Measurements from ENCODE around the gene NHEJ1. TPM values are rescaled to one million over a fixed set of nuclear protein-coding genes. Genes with fewer than 3 reads are reported as not detected.

The NHEJ1 gene
- total and polyA plus RNA-seq, 2 of the 13 experiments (the other 11 are each of a cell fraction or from before 2014, with no cell fraction given) = 30.0 to 30.7 TPM

- no peak for TF ChIP-seq SP1 (IDR thresholded peaks at IDR 0.05)
- TF ChIP-seq SP1 (CRISPR knock-in tag; IDR thresholded peaks at IDR 0.05) = peak; percentile 73
- TF ChIP-seq ZNF670 (CRISPR knock-in tag; IDR thresholded peaks at IDR 0.05; ENCODE audit: borderline replicate concordance) = peak; percentile 88; the same call in 1 of the 2 replicates
- no peak for TF ChIP-seq MIXL1 (CRISPR knock-in tag; IDR thresholded peaks at IDR 0.05)
- TF ChIP-seq SP5 (CRISPR knock-in tag; IDR thresholded peaks at IDR 0.05; ENCODE audit: borderline replicate concordance, low read depth) = peak; percentile 73
- TF ChIP-seq ZFP91 (CRISPR knock-in tag; IDR thresholded peaks at IDR 0.05; ENCODE audit: borderline replicate concordance) = peak; percentile 74; the same call in 1 of the 2 replicates
- no peak for TF ChIP-seq ZNF510 (CRISPR knock-in tag; IDR thresholded peaks at IDR 0.05; ENCODE audit: low read depth)
- TF ChIP-seq, protein P1, sequence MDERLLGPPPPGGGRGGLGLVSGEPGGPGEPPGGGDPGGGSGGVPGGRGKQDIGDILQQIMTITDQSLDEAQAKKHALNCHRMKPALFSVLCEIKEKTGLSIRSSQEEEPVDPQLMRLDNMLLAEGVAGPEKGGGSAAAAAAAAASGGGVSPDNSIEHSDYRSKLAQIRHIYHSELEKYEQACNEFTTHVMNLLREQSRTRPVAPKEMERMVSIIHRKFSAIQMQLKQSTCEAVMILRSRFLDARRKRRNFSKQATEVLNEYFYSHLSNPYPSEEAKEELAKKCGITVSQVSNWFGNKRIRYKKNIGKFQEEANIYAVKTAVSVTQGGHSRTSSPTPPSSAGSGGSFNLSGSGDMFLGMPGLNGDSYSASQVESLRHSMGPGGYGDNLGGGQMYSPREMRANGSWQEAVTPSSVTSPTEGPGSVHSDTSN (CRISPR knock-in tag; IDR thresholded peaks at IDR 0.05) = no peak
- TF ChIP-seq ZNF253 (CRISPR knock-in tag; IDR thresholded peaks at IDR 0.05; ENCODE audit: borderline replicate concordance) = no peak
- TF ChIP-seq RBM39 (IDR thresholded peaks at IDR 0.05; ENCODE audit: low read depth, low read length, poor library complexity, severe bottlenecking) = peak; percentile 72
- TF ChIP-seq ZSCAN9 (CRISPR knock-in tag; IDR thresholded peaks at IDR 0.05; ENCODE audit: borderline replicate concordance) = peak; percentile 92; the same call in 1 of the 2 replicates
- TF ChIP-seq, protein P2, sequence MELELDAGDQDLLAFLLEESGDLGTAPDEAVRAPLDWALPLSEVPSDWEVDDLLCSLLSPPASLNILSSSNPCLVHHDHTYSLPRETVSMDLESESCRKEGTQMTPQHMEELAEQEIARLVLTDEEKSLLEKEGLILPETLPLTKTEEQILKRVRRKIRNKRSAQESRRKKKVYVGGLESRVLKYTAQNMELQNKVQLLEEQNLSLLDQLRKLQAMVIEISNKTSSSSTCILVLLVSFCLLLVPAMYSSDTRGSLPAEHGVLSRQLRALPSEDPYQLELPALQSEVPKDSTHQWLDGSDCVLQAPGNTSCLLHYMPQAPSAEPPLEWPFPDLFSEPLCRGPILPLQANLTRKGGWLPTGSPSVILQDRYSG (CRISPR knock-in tag; IDR thresholded peaks at IDR 0.05) = peak; percentile 93
- no peak for TF ChIP-seq CREB1 (IDR thresholded peaks at IDR 0.05)
- no peak for TF ChIP-seq CREB1 (CRISPR knock-in tag; IDR thresholded peaks at IDR 0.05)
- no peak for TF ChIP-seq MATR3 (CRISPR knock-in tag; IDR thresholded peaks at IDR 0.05)
- TF ChIP-seq CAMTA2 (CRISPR knock-in tag; IDR thresholded peaks at IDR 0.05; ENCODE audit: borderline replicate concordance) = 0 out of 2 replicates have a peak, but pooled peaks have one; percentile 60
- TF ChIP-seq HNRNPK (IDR thresholded peaks at IDR 0.05; ENCODE audit: low read depth, low read length, poor library complexity, severe bottlenecking) = peak; percentile 47
- TF ChIP-seq SNRNP70 (IDR thresholded peaks at IDR 0.05; ENCODE audit: low read depth, low read length) = no peak
- peak; percentile 82; the same call in 1 of the 2 replicates for TF ChIP-seq CBX5 (CRISPR knock-in tag; IDR thresholded peaks at IDR 0.05; ENCODE audit: borderline replicate concordance)
- no peak for TF ChIP-seq CBX2 (IDR thresholded peaks at IDR 0.05; ENCODE audit: low read depth, low read length)
- no peak for TF ChIP-seq CBX2 (CRISPR knock-in tag; IDR thresholded peaks at IDR 0.05; ENCODE audit: low read depth)
- TF ChIP-seq GABPB1 (CRISPR knock-in tag; IDR thresholded peaks at IDR 0.05) = peak; percentile 84
- peak; percentile 65; the same call in 1 of the 2 replicates for TF ChIP-seq NR2C2 (CRISPR knock-in tag; IDR thresholded peaks at IDR 0.05; ENCODE audit: borderline replicate concordance)
- TF ChIP-seq ZNF337 (CRISPR knock-in tag; IDR thresholded peaks at IDR 0.05; ENCODE audit: borderline replicate concordance, low read depth) = peak; percentile 82
- TF ChIP-seq ZNF746 (CRISPR knock-in tag; IDR thresholded peaks at IDR 0.05) = 0 out of 2 replicates have a peak, but pooled peaks have one; percentile 56
- TF ChIP-seq SRY (CRISPR knock-in tag; IDR thresholded peaks at IDR 0.05) = peak; percentile 92
- TF ChIP-seq NR2F6 (IDR thresholded peaks at IDR 0.05) = no peak
- TF ChIP-seq NR2F6 (CRISPR knock-in tag; IDR thresholded peaks at IDR 0.05) = peak; percentile 50; the same call in 1 of the 2 replicates
Observed at GRCh38 chr2:219160186-219161017, at the start of gene NHEJ1 (continued).

Measured in HepG2 (cell line).